Measurements from ENCODE around the gene RXFP3. TPM values are rescaled to one million over a fixed set of nuclear protein-coding genes. Genes with fewer than 3 reads are reported as not detected.
A peak's percentile ranks its signal among the peaks of the same experiment; 100 is the strongest.

Gene RXFP3
- total and polyA plus RNA-seq, 8 donors, result 0.09 to 0.10 TPM; not detected in 6

GRCh38 chr5:33969572-33970452, 33.6 kb downstream of the RXFP3 start:
- TF ChIP-seq, protein P1, sequence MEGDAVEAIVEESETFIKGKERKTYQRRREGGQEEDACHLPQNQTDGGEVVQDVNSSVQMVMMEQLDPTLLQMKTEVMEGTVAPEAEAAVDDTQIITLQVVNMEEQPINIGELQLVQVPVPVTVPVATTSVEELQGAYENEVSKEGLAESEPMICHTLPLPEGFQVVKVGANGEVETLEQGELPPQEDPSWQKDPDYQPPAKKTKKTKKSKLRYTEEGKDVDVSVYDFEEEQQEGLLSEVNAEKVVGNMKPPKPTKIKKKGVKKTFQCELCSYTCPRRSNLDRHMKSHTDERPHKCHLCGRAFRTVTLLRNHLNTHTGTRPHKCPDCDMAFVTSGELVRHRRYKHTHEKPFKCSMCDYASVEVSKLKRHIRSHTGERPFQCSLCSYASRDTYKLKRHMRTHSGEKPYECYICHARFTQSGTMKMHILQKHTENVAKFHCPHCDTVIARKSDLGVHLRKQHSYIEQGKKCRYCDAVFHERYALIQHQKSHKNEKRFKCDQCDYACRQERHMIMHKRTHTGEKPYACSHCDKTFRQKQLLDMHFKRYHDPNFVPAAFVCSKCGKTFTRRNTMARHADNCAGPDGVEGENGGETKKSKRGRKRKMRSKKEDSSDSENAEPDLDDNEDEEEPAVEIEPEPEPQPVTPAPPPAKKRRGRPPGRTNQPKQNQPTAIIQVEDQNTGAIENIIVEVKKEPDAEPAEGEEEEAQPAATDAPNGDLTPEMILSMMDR (IDR thresholded peaks at IDR 0.05), result peak; percentile 47 to 71
- H3K27ac ChIP-seq, result no peak overlapping the region
- DNase-seq, result peak in 2 of 4 donors; percentile 26 to 68

DNA sequence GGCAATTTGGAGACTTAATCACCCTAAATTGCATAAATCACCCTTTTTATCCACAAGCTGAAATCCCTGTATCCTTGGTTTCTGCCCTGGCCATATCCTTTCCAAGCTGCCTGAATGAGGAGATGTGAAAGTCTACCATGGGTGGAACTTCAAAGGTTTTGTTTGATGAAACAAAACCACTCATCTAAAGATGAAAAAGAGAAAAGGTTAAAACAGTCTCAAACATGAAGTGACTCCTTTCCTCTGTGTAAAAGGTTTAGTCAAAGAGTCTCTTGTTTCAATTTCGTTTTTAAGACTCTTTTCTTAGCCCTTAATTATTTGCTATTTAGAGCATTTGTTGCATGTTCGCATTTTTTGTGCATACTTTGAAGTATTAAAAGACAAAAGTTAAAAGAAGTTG, 37.1 kb downstream of the RXFP3 start:
- no peak for DNase-seq
- H3K27ac ChIP-seq, result no peak overlapping the region
- H3K27me3 ChIP-seq, result no peaks in the 10 kb centered on the region
- H3K9me3 ChIP-seq, result no peaks in the 10 kb centered on the region
- intact Hi-C loops (cut with DNase I), result no loop called here
- no peak overlapping the region for H3K4me3 ChIP-seq
- TF ChIP-seq, protein P1 (IDR thresholded peaks at IDR 0.05), result no peak
- no peak for ATAC-seq
- no peaks in the 10 kb centered on the region for H3K4me1 ChIP-seq
- H3K36me3 ChIP-seq, result no peaks in the 10 kb centered on the region

More at GRCh38 chr5:33969572-33970452, 33.6 kb downstream of the RXFP3 start:
- peak; percentile 82 for ATAC-seq
- Histone ChIP-seq H3K36me3 (no peaks in the 10 kb centered on the region), H3K27me3 (no peaks in the 10 kb centered on the region), H3K9me3 (no peaks in the 10 kb centered on the region), H3K4me1 (no peaks in the 10 kb centered on the region), H3K4me3 (no peak overlapping the region)
- intact Hi-C loops (cut with DNase I), result no loop called here

DNA sequence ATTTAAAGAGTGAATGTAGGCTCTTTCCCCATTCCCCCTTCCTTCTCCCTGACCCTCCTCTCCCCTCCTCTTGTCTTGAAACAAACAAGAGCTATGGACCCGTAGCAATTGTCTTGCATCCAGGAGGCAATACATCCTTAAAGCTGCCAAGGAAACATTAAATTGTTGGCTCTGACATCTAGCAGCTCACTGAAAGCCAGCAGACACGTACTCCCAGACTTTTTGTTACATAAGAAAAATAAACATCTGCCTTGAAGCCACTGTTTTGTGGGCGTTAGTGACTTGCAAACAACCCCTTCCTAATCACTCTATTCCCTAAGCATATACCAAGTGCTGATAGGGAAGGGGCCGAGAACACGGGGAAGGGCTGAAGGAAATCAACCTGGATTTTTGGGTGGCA, 39.7 kb downstream of the RXFP3 start:
- ATAC-seq (no peak), DNase-seq (peak in 2 of 4 donors; percentile 63 to 75)
- H3K4me3 ChIP-seq, result no peak overlapping the region
- no peak overlapping the region for H3K27ac ChIP-seq
- intact Hi-C loops (cut with DNase I), result no loop called here
- TF ChIP-seq, protein P1 (IDR thresholded peaks at IDR 0.05), result no peak
- H3K27me3 ChIP-seq, result no peaks in the 10 kb centered on the region
- H3K36me3 ChIP-seq, result no peaks in the 10 kb centered on the region
- H3K9me3 ChIP-seq, result no peaks in the 10 kb centered on the region
- H3K4me1 ChIP-seq, result no peaks in the 10 kb centered on the region

GRCh38 chr5:33976307-33976706, 40.1 kb downstream of the RXFP3 start:
- Histone ChIP-seq H3K4me1 (no peaks in the 10 kb centered on the region), H3K4me3 (no peak overlapping the region), H3K36me3 (no peaks in the 10 kb centered on the region), H3K9me3 (no peaks in the 10 kb centered on the region), H3K27ac (no peak overlapping the region), H3K27me3 (no peaks in the 10 kb centered on the region)
- TF ChIP-seq, protein P1 (IDR thresholded peaks at IDR 0.05), result no peak
- no peak for DNase-seq
- intact Hi-C loops (cut with DNase I), result no loop called here
- no peak for ATAC-seq

DNA sequence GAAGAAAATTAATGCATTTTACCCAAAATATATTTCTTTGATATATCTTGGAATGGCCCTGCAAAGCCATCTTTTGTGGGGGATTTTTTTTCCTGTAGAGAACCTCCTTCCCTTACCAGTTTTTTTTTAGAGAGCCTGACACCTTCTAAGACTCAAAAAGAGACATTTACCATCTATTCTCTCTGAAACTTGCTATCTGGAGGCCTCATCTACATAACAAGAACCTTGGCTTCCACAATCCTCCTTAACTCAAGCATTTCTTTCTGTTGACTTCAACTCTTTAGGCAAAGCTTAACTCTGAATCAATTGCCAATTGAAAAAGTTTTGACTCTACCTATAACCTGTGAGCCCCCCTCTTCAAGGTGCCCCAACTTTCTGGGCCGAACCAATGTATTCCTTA, 42.1 kb downstream of the RXFP3 start:
- Histone ChIP-seq H3K4me3 (no peak overlapping the region), H3K27ac (no peak overlapping the region), H3K27me3 (no peaks in the 10 kb centered on the region), H3K9me3 (no peaks in the 10 kb centered on the region), H3K36me3 (no peaks in the 10 kb centered on the region), H3K4me1 (no peaks in the 10 kb centered on the region)
- ATAC-seq (no peak), DNase-seq (no peak)
- TF ChIP-seq, protein P1 (IDR thresholded peaks at IDR 0.05), result no peak
- intact Hi-C loops (cut with DNase I), result no loop called here

Measured in left lung (tissue), 10 donors.